HepG2 (cell line): ENCODE measurements around the gene DGUOK.

Experiments used
- CREB1 ChIP-seq, 2 experiments: fragments of 450-650 bp in 1 of 2; IDR thresholded peaks; 2 replicates each; pipeline ENCODE4 v1.6.1; 2016 to 2017; ENCODE audit warnings: control low read depth in 1 of 2, mild to moderate bottlenecking in 1 of 2, missing compliant biosample characterization in 1 of 2, missing genetic modification characterization in 1 of 2
- POLR2AphosphoS5 ChIP-seq: IDR thresholded peaks from 2 replicates; pipeline ENCODE4 v1.6.1; 2012; ENCODE audit warnings: low read depth, low read length
- TCF7 ChIP-seq: sonication (generic); IDR thresholded peaks from 2 replicates; pipeline ENCODE4 v1.6.1; 2016; ENCODE audit warnings: antibody characterized with exemption, low read depth
- ZNF558 ChIP-seq: sonication (generic); formaldehyde crosslinking; IDR thresholded peaks from 2 replicates; pipeline ENCODE4 v1.9.0; 2022; ENCODE audit warnings: mild to moderate bottlenecking, missing genetic modification reagents, borderline replicate concordance
- TF ChIP-seq, protein P1 (sequence below): sonication (generic); formaldehyde crosslinking; IDR thresholded peaks from 2 replicates; pipeline ENCODE4 v1.4.0; 2020; ENCODE audit warnings: missing genetic modification reagents
- TF ChIP-seq, protein P2 (sequence below): sonication (generic); formaldehyde crosslinking; IDR thresholded peaks from 2 replicates; pipeline ENCODE4 v1.4.0; 2020; ENCODE audit warnings: missing genetic modification reagents

DNA sequence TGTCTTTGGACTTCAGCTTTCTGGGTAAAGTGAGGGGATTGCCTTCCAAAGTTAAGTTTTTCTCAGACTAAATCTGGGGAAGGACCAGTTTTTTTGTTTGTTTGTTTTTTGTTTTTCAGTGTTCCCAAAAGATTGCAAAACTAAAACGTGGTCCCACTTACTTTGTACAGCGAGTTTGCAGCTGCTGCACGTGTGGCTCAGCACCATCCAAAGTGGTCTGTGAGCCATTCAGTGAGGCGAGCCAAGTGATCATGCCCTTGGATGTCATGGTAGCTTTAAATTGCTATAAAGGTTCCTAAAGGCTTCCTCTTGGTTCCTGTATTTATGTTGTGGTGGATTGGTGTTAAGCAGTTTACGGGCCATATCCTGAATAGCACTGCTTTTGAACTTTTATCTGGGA lies 81.0 kb downstream of the DGUOK start:
- TF ChIP-seq CREB1 (IDR thresholded peaks at IDR 0.05): no peak
- no peak for TF ChIP-seq CREB1 (CRISPR knock-in tag; IDR thresholded peaks at IDR 0.05)
- no peak for TF ChIP-seq POLR2AphosphoS5
- TF ChIP-seq, protein P1, sequence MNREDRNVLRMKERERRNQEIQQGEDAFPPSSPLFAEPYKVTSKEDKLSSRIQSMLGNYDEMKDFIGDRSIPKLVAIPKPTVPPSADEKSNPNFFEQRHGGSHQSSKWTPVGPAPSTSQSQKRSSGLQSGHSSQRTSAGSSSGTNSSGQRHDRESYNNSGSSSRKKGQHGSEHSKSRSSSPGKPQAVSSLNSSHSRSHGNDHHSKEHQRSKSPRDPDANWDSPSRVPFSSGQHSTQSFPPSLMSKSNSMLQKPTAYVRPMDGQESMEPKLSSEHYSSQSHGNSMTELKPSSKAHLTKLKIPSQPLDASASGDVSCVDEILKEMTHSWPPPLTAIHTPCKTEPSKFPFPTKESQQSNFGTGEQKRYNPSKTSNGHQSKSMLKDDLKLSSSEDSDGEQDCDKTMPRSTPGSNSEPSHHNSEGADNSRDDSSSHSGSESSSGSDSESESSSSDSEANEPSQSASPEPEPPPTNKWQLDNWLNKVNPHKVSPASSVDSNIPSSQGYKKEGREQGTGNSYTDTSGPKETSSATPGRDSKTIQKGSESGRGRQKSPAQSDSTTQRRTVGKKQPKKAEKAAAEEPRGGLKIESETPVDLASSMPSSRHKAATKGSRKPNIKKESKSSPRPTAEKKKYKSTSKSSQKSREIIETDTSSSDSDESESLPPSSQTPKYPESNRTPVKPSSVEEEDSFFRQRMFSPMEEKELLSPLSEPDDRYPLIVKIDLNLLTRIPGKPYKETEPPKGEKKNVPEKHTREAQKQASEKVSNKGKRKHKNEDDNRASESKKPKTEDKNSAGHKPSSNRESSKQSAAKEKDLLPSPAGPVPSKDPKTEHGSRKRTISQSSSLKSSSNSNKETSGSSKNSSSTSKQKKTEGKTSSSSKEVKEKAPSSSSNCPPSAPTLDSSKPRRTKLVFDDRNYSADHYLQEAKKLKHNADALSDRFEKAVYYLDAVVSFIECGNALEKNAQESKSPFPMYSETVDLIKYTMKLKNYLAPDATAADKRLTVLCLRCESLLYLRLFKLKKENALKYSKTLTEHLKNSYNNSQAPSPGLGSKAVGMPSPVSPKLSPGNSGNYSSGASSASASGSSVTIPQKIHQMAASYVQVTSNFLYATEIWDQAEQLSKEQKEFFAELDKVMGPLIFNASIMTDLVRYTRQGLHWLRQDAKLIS (CRISPR knock-in tag): no peak
- TF ChIP-seq ZNF558: no peak
- TF ChIP-seq TCF7: no peak
- TF ChIP-seq, protein P2, sequence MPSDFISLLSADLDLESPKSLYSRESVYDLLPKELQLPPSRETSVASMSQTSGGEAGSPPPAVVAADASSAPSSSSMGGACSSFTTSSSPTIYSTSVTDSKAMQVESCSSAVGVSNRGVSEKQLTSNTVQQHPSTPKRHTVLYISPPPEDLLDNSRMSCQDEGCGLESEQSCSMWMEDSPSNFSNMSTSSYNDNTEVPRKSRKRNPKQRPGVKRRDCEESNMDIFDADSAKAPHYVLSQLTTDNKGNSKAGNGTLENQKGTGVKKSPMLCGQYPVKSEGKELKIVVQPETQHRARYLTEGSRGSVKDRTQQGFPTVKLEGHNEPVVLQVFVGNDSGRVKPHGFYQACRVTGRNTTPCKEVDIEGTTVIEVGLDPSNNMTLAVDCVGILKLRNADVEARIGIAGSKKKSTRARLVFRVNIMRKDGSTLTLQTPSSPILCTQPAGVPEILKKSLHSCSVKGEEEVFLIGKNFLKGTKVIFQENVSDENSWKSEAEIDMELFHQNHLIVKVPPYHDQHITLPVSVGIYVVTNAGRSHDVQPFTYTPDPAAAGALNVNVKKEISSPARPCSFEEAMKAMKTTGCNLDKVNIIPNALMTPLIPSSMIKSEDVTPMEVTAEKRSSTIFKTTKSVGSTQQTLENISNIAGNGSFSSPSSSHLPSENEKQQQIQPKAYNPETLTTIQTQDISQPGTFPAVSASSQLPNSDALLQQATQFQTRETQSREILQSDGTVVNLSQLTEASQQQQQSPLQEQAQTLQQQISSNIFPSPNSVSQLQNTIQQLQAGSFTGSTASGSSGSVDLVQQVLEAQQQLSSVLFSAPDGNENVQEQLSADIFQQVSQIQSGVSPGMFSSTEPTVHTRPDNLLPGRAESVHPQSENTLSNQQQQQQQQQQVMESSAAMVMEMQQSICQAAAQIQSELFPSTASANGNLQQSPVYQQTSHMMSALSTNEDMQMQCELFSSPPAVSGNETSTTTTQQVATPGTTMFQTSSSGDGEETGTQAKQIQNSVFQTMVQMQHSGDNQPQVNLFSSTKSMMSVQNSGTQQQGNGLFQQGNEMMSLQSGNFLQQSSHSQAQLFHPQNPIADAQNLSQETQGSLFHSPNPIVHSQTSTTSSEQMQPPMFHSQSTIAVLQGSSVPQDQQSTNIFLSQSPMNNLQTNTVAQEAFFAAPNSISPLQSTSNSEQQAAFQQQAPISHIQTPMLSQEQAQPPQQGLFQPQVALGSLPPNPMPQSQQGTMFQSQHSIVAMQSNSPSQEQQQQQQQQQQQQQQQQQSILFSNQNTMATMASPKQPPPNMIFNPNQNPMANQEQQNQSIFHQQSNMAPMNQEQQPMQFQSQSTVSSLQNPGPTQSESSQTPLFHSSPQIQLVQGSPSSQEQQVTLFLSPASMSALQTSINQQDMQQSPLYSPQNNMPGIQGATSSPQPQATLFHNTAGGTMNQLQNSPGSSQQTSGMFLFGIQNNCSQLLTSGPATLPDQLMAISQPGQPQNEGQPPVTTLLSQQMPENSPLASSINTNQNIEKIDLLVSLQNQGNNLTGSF: no peak
